GM23338 (cell line): ENCODE data around the gene ABCC1.

Source experiments
- CREB1 ChIP-seq: fragments of 250-450 bp; sonication (Bioruptor Pico); IDR thresholded peaks from 2 replicates; pipeline ENCODE4 v1.5.0; 2020; ENCODE audit warnings: low read depth, mild to moderate bottlenecking, moderate library complexity
- EZH2 ChIP-seq: fragments of 200-600 bp; sonication (generic); IDR thresholded peaks from one replicate; pipeline ENCODE4 v1.8.0; 2017; ENCODE audit warnings: antibody characterized with exemption, mild to moderate bottlenecking, low read depth; ENCODE audit not compliant: unreplicated experiment
- EZH2phosphoT487 ChIP-seq: fragments of 200-600 bp; sonication (generic); IDR thresholded peaks from one replicate; pipeline ENCODE4 v1.8.1; 2018; ENCODE audit warnings: antibody characterized with exemption; ENCODE audit not compliant: unreplicated experiment
- JUNB ChIP-seq: IDR thresholded peaks from one replicate; pipeline ENCODE4 v1.6.1; 2016; ENCODE audit warnings: antibody characterized with exemption; ENCODE audit not compliant: unreplicated experiment
- NANOG ChIP-seq: IDR thresholded peaks from 2 replicates; pipeline ENCODE4 v1.6.1; 2016; ENCODE audit warnings: antibody characterized with exemption, borderline replicate concordance
- POLR2AphosphoS5 ChIP-seq: IDR thresholded peaks from 2 replicates; pipeline ENCODE4 v1.6.1; 2016; ENCODE audit warnings: antibody characterized with exemption, low read depth
- STAT1 ChIP-seq: IDR thresholded peaks from one replicate; pipeline ENCODE4 v1.6.1; 2016; ENCODE audit warnings: antibody characterized with exemption; ENCODE audit not compliant: unreplicated experiment
- ZNF114 ChIP-seq: fragments of 250-450 bp; sonication (Bioruptor Pico); IDR thresholded peaks from 2 replicates; pipeline ENCODE4 v1.5.0; 2020; ENCODE audit warnings: mild to moderate bottlenecking, moderate library complexity
- TF ChIP-seq, protein P1 (sequence below), 2 experiments: fragments of 200-600 bp in 1 of 2; sonication (generic) in 1 of 2; conservative IDR thresholded peaks; 2 replicates each; pipeline versions ENCODE4 v1.5.1 to v1.6.1; 2016 to 2017; ENCODE audit warnings: antibody characterized with exemption in 2 of 2, low read depth in 2 of 2, mild to moderate bottlenecking in 2 of 2, moderate library complexity in 1 of 2
- TF ChIP-seq, protein P2 (sequence below): IDR thresholded peaks from one replicate; pipeline ENCODE4 v1.6.1; 2018; ENCODE audit warnings: antibody characterized with exemption; ENCODE audit not compliant: unreplicated experiment
- TF ChIP-seq, protein P3 (sequence below): IDR thresholded peaks from 2 replicates; pipeline ENCODE4 v1.6.1; 2016; ENCODE audit warnings: antibody characterized with exemption

DNA sequence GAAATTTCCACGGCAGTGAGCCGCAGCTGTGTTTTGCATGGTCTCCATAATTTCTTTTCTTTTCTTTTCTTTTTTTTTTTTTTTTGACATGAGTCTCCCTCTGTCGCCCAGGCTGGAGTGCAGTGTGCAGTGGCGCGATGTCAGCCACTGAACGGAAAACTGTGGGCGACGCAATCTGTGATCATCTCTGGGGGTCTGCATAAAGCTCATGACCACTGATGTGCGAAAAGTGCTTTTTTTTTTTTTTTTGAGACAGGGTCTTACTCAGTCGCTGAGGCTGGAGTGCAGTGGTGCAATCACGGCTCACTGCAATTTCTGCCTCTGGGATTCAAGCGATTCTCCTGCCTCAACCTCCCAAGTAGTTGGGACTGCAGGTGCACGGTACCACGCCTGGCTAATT is 156.2 kb downstream of the ABCC1 start:
- TF ChIP-seq, protein P1, sequence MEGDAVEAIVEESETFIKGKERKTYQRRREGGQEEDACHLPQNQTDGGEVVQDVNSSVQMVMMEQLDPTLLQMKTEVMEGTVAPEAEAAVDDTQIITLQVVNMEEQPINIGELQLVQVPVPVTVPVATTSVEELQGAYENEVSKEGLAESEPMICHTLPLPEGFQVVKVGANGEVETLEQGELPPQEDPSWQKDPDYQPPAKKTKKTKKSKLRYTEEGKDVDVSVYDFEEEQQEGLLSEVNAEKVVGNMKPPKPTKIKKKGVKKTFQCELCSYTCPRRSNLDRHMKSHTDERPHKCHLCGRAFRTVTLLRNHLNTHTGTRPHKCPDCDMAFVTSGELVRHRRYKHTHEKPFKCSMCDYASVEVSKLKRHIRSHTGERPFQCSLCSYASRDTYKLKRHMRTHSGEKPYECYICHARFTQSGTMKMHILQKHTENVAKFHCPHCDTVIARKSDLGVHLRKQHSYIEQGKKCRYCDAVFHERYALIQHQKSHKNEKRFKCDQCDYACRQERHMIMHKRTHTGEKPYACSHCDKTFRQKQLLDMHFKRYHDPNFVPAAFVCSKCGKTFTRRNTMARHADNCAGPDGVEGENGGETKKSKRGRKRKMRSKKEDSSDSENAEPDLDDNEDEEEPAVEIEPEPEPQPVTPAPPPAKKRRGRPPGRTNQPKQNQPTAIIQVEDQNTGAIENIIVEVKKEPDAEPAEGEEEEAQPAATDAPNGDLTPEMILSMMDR (conservative IDR thresholded peaks at IDR 0.05; ENCODE audit: low read depth in 2 of 2), result no peak
- TF ChIP-seq POLR2AphosphoS5 (no peak), EZH2 (no peak), ZNF114 (no peak), NANOG (no peak), STAT1 (no peak), CREB1 (CRISPR knock-in tag) (no peak), EZH2phosphoT487 (no peak), JUNB (no peak)
- TF ChIP-seq, protein P2, sequence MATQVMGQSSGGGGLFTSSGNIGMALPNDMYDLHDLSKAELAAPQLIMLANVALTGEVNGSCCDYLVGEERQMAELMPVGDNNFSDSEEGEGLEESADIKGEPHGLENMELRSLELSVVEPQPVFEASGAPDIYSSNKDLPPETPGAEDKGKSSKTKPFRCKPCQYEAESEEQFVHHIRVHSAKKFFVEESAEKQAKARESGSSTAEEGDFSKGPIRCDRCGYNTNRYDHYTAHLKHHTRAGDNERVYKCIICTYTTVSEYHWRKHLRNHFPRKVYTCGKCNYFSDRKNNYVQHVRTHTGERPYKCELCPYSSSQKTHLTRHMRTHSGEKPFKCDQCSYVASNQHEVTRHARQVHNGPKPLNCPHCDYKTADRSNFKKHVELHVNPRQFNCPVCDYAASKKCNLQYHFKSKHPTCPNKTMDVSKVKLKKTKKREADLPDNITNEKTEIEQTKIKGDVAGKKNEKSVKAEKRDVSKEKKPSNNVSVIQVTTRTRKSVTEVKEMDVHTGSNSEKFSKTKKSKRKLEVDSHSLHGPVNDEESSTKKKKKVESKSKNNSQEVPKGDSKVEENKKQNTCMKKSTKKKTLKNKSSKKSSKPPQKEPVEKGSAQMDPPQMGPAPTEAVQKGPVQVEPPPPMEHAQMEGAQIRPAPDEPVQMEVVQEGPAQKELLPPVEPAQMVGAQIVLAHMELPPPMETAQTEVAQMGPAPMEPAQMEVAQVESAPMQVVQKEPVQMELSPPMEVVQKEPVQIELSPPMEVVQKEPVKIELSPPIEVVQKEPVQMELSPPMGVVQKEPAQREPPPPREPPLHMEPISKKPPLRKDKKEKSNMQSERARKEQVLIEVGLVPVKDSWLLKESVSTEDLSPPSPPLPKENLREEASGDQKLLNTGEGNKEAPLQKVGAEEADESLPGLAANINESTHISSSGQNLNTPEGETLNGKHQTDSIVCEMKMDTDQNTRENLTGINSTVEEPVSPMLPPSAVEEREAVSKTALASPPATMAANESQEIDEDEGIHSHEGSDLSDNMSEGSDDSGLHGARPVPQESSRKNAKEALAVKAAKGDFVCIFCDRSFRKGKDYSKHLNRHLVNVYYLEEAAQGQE, result no peak
- TF ChIP-seq, protein P3, sequence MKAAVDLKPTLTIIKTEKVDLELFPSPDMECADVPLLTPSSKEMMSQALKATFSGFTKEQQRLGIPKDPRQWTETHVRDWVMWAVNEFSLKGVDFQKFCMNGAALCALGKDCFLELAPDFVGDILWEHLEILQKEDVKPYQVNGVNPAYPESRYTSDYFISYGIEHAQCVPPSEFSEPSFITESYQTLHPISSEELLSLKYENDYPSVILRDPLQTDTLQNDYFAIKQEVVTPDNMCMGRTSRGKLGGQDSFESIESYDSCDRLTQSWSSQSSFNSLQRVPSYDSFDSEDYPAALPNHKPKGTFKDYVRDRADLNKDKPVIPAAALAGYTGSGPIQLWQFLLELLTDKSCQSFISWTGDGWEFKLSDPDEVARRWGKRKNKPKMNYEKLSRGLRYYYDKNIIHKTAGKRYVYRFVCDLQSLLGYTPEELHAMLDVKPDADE, result no peak
